ENCODE results near the gene VAPA. TPM values are rescaled to one million over a fixed set of nuclear protein-coding genes. Genes with fewer than 3 reads are reported as not detected.

The VAPA gene
- total RNA-seq, 4 donors from 2014 or later, result 208 to 233 (median 221) TPM

DNA sequence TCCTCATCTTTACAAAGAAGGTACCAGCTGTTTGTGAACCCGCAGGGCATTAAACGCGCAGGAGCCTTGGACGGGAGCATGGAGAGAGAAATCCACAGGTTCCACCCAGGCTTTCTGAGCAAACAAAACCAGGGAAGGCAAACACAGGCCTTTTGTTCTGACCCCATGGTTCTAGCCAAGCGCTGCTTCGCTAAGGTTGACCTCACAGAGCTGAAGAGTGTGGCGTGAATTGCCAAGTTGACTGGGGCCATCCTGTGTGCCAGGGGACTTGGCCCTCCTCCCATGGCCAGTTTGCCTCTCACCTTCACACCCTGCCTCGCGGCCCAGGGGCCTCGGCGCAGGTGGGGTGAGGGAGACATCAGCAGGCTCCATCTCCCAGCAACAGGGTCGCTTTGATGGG lies 74.1 kb downstream of the VAPA start:
- DNase-seq (ENCODE audit: low spot score in 2 of 2), result peak in 1 of 2 donors; percentile 52
- H3K4me3 ChIP-seq, result no peak overlapping the region
- H3K27ac ChIP-seq, result peak overlapping the region in 2 of 4 donors; percentile 70
- H3K27me3 ChIP-seq, result no peaks in the 10 kb centered on the region
- TF ChIP-seq EP300 (IDR thresholded peaks at IDR 0.05), result peak in 1 of 2 donors; percentile 27
- no peak for TF ChIP-seq CTCF (IDR thresholded peaks at IDR 0.05)
- no peak for TF ChIP-seq POLR2A (IDR thresholded peaks at IDR 0.05)
- peaks cover 0 to 38% (median 6%) of the 10 kb centered on the region in 4 donors for H3K4me1 ChIP-seq
- H3K36me3 ChIP-seq, result no peaks in the 10 kb centered on the region
- 41 to 60% methylated on average over 12 of the region's 12 CpGs for WGBS, 2 donors
- H3K9me3 ChIP-seq, result no peaks in the 10 kb centered on the region

DNA sequence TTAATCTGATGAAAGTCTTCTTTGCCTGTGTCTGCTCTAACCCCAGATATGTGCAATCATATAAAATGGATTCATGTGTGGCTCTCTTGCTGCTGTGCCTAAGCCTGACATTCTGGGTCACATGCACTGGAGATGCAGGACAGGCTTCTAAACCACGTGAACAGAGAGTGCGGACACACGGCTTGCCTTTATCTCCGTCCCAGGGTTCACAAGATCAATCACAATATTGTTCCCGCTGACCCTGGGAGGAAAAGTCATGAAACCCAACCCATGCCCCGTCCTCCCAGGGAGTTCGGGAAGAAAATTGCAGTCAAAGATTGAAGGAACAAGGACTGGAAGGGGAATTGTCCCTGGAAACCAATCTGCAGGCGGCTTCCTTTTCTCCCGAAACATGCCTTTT lies 74.8 kb downstream of the VAPA start:
- Histone ChIP-seq H3K27me3 (no peaks in the 10 kb centered on the region), H3K4me3 (no peak overlapping the region), H3K36me3 (no peaks in the 10 kb centered on the region), H3K27ac (peak overlapping the region in 2 of 4 donors; percentile 70), H3K9me3 (no peaks in the 10 kb centered on the region), H3K4me1 (peaks cover 0 to 46% (median 7%) of the 10 kb centered on the region in 4 donors)
- DNase-seq (ENCODE audit: low spot score in 2 of 2), result no peak
- no peak for TF ChIP-seq EP300 (IDR thresholded peaks at IDR 0.05)
- no peak for TF ChIP-seq POLR2A (IDR thresholded peaks at IDR 0.05)
- no peak for TF ChIP-seq CTCF (IDR thresholded peaks at IDR 0.05)
- 55 to 66% methylated on average over 9 of the region's 9 CpGs for WGBS, 2 donors

DNA sequence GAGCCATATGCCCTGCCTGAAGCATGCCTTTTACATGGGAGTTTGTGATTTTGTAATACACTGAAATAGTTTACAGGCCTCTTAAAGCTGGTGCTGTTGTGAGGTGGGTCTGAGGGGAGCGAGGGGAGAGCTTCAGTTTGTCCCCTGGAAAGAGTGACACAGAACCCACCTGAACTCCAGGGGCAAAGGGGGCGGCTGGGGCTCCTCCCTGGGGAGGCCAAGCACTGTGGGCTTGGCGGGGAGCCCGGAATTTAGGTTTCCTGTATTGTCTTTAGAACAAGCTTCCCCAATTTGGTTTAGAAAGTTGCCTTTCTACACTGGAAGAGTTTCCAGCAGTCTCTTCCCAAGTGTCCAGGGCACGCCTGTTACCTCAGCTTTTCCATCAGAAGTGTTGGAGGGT lies 75.7 kb downstream of the VAPA start:
- no peaks in the 10 kb centered on the region for H3K36me3 ChIP-seq
- no peak overlapping the region for H3K4me3 ChIP-seq
- H3K9me3 ChIP-seq, result no peaks in the 10 kb centered on the region
- DNase-seq (ENCODE audit: low spot score in 2 of 2), result no peak
- TF ChIP-seq POLR2A (IDR thresholded peaks at IDR 0.05) (no peak), CTCF (IDR thresholded peaks at IDR 0.05) (no peak), EP300 (IDR thresholded peaks at IDR 0.05) (no peak)
- H3K4me1 ChIP-seq, result peaks cover 0 to 54% (median 11%) of the 10 kb centered on the region in 4 donors
- no peaks in the 10 kb centered on the region for H3K27me3 ChIP-seq
- 43 to 47% methylated on average over 5 of the region's 5 CpGs for WGBS, 2 donors
- no peak overlapping the region for H3K27ac ChIP-seq

GRCh38 chr18:9991011-9992000 lies 77.5 kb downstream of the VAPA start:
- Histone ChIP-seq H3K27ac (no peak overlapping the region), H3K27me3 (no peaks in the 10 kb centered on the region), H3K9me3 (no peaks in the 10 kb centered on the region), H3K4me3 (no peak overlapping the region), H3K36me3 (no peaks in the 10 kb centered on the region), H3K4me1 (peaks cover 0 to 54% (median 11%) of the 10 kb centered on the region in 4 donors)
- WGBS, 2 donors, result 91 to 92% methylated on average over 29 of the region's 29 CpGs
- no peak for TF ChIP-seq EP300 (IDR thresholded peaks at IDR 0.05)
- TF ChIP-seq CTCF (IDR thresholded peaks at IDR 0.05), result no peak
- no peak for TF ChIP-seq POLR2A (IDR thresholded peaks at IDR 0.05)
- no peak for DNase-seq (ENCODE audit: low spot score in 2 of 2)
